KG1 (cell line): ENCODE measurements around the gene GATAD1.
"Not testable (repeated sequence)": the region's sequence is repeated elsewhere in the genome, so short reads cannot be mapped to it uniquely, and the experiment has no call there.

Experiments used
- DNase-seq: peaks from one replicate; lab custom pipeline; 2025; lab: John Stamatoyannopoulos, UW

The GATAD1 gene

GRCh38 chr7:92447345-92448204, at the start of gene GATAD1:
TSS of gene GATAD1 (plus strand) at chr7:92447482. CDS start at chr7:92447730, 248 bp downstream.
- DNase-seq, result peak; percentile 58

DNA sequence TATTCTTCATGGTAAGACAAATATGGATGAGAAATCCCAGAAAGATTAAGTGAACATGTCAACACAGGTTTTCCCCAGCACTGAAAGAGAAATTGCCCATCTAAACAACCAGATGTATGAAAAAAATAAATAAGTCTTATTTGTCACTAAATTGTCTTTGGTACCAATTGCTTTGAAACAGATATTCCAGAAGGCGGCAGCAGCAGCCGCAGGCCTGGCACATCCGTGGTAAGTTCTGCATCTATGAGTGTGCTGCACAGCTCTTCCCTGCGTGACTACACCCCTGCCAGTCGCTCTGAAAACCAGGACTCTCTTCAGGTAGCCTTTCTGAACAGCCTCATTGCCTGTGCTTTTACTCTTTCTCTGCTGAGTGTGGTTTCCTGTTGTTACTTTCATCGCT, 49.7 kb upstream of the GATAD1 start:
- DNase-seq, result no peak

GRCh38 chr7:92400013-92400412, 47.3 kb upstream of the GATAD1 start:
- no peak for DNase-seq

- no peak for DNase-seq
Observed at GRCh38 chr7:92402920-92403759, 44.1 kb upstream of the GATAD1 start.

GRCh38 chr7:92403760-92404074, 43.6 kb upstream of the GATAD1 start:
- DNase-seq, result no peak

DNA sequence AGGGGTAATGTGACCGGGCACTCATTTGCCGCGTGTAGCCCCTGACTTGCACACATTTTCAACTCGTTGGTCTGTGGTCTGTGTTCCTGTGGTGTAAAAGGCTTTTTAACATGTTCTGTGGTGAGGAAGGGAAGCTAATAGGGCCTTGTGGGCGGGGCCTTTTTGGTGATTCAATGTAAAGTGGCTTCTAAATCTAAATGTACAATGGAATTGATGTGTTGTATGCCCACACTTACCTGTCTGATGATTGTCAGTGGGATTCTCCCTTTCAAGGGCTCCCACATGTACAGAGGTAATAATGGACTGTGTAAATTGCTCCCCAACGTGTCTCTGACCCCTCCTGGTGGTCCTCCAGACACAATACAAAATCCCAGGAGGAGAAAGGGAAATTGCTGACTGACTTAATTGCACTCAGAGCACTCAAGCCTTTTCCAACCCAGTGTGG, 43.1 kb upstream of the GATAD1 start:
- DNase-seq, result no peak

DNA sequence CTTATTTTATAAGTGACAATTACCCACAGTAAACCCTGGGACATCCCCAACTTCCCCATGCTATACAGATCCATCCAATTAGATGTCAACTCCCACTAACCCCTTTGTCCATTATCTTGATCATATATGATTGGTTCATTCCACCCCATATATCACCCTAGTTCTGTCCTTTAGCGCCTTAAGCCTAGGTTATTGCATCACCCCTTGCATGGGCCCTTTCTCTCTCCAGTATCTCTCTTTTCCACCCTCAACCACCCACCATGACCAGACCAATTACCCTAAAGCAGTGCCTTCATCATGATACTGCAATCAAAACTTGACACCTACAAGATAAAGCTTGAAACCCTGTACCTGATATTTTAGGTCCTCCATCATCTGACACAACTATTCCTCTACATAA, 37.9 kb upstream of the GATAD1 start:
- no peak for DNase-seq

- not testable (repeated sequence) for DNase-seq
Observed at GRCh38 chr7:92410162-92410561, 37.1 kb upstream of the GATAD1 start.

- no peak for DNase-seq
Observed at GRCh38 chr7:92412745-92413144, 34.5 kb upstream of the GATAD1 start.

GRCh38 chr7:92413550-92413949, 33.7 kb upstream of the GATAD1 start:
- no peak for DNase-seq

DNA sequence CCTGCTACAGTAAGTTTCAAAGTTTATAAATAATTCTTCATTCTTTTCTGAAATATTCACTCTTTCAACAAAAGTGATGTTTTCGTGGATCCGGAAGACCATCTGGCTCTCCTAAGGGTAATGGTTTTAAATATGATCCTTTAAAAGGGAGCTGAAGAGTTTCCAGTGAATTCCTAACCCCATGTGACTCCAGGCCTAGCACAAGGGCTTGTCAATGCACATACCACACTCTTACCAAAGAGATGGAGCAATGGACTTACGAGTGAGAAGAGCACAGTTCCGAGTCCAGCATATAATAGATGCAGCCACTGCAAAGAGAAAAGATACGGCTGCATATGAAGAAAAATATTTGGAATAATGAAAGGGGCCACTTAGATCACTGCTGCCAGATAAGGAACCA, 32.1 kb upstream of the GATAD1 start:
- no peak for DNase-seq

DNA sequence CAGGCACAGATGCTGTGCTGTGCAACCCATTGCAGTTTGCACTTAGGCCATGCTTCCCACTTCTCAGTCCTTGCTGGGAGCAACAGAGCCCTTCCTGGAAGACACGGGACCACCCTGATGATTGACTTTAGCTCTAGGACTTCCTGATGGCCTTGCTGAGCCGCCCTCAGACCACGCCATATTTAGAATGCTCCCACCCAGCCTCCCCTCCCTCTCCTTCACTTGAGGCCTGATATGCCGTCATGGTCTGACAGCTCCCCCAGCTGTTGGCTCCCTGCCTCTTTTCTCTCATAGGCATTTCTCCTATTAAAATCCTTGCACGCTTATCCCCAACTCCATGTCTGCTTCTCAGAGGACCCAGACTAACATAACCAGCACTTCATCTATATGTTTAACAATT, 29.4 kb upstream of the GATAD1 start:
- DNase-seq, result no peak

DNA sequence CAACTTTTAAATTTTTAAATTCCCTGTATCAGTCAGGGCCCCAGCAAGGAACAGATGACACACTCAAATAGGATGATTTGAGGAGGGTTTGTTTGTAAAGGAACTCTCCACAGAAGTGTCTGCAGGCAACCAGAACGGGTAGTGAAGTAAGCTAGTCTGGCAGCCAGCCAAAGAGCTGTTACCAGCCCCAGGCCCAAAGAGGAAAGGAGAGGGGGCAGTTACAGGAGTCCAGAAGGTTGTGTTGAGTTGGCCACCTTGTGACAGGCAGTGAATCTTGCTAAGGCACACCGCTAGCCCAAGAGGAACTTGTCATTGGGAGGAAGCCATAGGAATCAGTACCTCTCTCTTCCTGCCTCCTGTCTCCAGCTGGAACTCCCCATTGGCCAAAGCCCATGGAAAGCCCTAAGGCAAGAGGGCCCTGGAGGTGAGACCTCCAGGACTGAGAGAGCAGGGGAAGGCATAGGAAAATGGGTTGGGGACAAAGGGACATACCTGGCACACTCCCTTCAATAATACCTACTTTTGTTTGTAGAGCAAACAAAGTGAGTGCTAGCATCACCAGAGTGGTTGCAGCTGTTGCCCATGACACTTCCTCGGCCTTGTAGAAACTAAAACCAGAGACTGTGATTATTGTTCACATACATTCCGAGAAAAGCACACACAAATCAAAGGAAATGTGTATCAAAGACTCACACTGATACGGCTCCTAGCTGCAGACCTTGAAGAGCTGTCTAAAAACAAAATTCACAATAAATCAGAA, 25.4 kb upstream of the GATAD1 start:
- peak; percentile 29 for DNase-seq

- DNase-seq, result no peak
Observed at GRCh38 chr7:92422926-92423325, 24.4 kb upstream of the GATAD1 start.

DNA sequence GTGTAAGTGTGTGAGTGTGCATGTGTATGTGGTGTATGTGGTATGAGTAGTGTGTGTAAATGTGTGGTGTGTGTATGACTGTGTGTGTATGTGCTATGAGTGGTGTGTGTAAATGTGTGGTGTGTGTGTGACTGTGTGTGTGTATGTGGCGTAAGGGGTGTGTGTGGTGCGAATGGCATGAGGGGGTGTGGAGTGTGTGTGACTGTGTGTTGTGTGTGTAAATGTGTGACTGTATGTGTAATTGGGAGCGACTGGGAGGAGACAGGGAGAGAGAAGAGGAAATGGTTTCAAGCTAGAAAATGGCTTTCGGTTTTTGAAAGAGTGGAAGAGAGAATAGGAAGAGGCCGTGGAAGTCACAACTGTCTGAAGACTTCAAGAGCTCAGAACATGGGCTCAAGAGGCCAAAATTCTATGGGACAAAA, 23.6 kb upstream of the GATAD1 start:
- DNase-seq, result no peak

DNA sequence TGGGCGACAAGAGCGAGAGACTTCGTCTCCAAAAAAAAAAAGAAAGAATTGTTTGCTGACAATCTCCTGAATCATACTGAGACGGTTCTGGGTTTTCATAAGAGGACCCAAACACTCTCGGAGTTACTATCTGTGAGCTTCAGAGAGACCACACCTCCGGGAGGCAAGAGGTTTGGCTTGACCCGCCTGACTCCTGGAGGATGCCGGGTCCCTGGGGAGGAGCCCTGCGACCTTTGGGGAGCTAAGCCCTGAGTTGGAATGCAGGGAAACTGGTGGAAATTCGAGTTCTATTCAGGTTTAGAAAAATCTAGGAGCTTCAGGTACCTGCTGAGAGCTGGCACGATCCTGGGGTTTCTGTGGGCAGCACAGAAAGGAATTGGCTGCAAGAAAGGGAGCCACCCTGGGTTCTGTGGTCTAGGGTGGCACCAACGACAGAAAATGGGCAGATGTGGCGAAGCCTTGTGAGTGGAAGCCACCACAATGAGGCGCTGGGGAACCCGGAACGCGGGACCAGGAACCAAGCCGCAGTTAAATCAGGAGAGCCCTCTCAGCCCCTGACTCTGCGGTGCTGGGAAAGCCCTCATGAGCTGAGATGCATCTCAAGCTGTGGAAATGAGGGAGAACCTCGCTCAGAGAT, 21.9 kb upstream of the GATAD1 start:
- no peak for DNase-seq

GRCh38 chr7:92427193-92427592, 20.1 kb upstream of the GATAD1 start:
- DNase-seq, result no peak

GRCh38 chr7:92432299-92432946, 14.9 kb upstream of the GATAD1 start:
- no peak for DNase-seq

- no peak for DNase-seq
Observed at GRCh38 chr7:92433019-92433418, 14.3 kb upstream of the GATAD1 start.

DNA sequence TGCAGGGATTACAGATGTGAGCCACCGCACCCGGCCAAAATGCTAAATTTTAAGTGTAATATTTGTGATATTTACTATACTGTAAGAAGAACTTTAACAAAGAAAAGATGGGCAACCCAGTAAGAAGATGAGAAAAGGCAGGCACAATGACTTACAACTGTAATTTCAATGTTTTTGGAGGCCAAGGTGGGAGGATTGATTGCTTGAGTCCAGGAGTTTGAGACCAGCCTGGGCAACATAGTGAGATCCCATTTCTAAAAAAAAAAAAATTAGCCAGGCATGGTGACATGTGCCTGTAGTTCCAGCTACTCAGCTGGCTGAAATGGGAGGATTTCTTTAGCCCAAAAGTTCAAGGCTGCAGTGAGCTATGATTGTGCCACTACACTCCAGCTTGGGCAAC, 11.7 kb upstream of the GATAD1 start:
- DNase-seq, result no peak
